Coronary artery (tissue), 2 donors: ENCODE measurements around the gene INPP5A.

Source experiments
- DNase-seq: peaks from one replicate; pipeline ENCODE4 v3.0.0-alpha.2; 2017; ENCODE audit warnings: low spot score
- H3K27ac ChIP-seq, 2 donors: fragments of 200-600 bp; sonication (generic); one replicate each; pipeline ENCODE4 v1.5.1; 2016 to 2019
- H3K4me3 ChIP-seq: fragments of 200-600 bp; sonication (generic); 2 replicates; pipeline ENCODE4 v1.5.1; 2016; ENCODE audit warnings: mild to moderate bottlenecking, moderate library complexity
- CTCF ChIP-seq: fragments of 200-600 bp; sonication (generic); IDR thresholded peaks from one replicate; pipeline ENCODE4 v1.5.1; 2019; ENCODE audit warnings: antibody characterized with exemption

INPP5A gene

GRCh38 chr10:132687893-132688579 is 150.4 kb downstream of the INPP5A start:
- TF ChIP-seq CTCF = no peak
- Histone ChIP-seq H3K4me3 (no peak overlapping the region), H3K27ac (no peak overlapping the region)
- DNase-seq = peak; percentile 19

- H3K4me3 ChIP-seq = no peak overlapping the region
- peak; percentile 29 for DNase-seq
- no peak overlapping the region for H3K27ac ChIP-seq
- no peak for TF ChIP-seq CTCF
Observed at GRCh38 chr10:132688580-132689420, 151.2 kb downstream of the INPP5A start.

- DNase-seq = peak; percentile 58
- H3K4me3 ChIP-seq = no peak overlapping the region
- no peak for TF ChIP-seq CTCF
- H3K27ac ChIP-seq = no peak overlapping the region
Observed at GRCh38 chr10:132689721-132690360, 152.3 kb downstream of the INPP5A start.

GRCh38 chr10:132690401-132690800 is 152.8 kb downstream of the INPP5A start:
- DNase-seq = peak; percentile 59
- Histone ChIP-seq H3K27ac (no peak overlapping the region), H3K4me3 (no peak overlapping the region)
- TF ChIP-seq CTCF = no peak

GRCh38 chr10:132690821-132691610 is 153.4 kb downstream of the INPP5A start:
- Histone ChIP-seq H3K4me3 (no peak overlapping the region), H3K27ac (no peak overlapping the region)
- DNase-seq = peak; percentile 33
- TF ChIP-seq CTCF = no peak

- no peak overlapping the region for H3K4me3 ChIP-seq
- DNase-seq = peak; percentile 57
- TF ChIP-seq CTCF = no peak
- H3K27ac ChIP-seq = no peak overlapping the region
Observed at GRCh38 chr10:132691711-132692153, 154.1 kb downstream of the INPP5A start.
